BLaER1 (cell line): ENCODE data around the gene RIN1.

Experiments used
- H3K27ac ChIP-seq: shearing (Covaris generic); formaldehyde crosslinking; 2 replicates; pipeline ENCODE4 v1.8.1; 2022
- H3K27me3 ChIP-seq: shearing (Covaris generic); formaldehyde crosslinking; 2 replicates; pipeline ENCODE4 v1.8.1; 2022
- H3K36me3 ChIP-seq: shearing (Covaris generic); formaldehyde crosslinking; 2 replicates; pipeline ENCODE4 v1.8.1; 2022
- H3K4me1 ChIP-seq: shearing (Covaris generic); formaldehyde crosslinking; 2 replicates; pipeline ENCODE4 v1.8.1; 2022
- H3K4me2 ChIP-seq: shearing (Covaris generic); formaldehyde crosslinking; 2 replicates; pipeline ENCODE4 v1.8.1; 2022
- H3K4me3 ChIP-seq: shearing (Covaris generic); formaldehyde crosslinking; 2 replicates; pipeline ENCODE4 v1.8.1; 2022
- H3K9ac ChIP-seq: shearing (Covaris generic); formaldehyde crosslinking; 2 replicates; pipeline ENCODE4 v1.8.1; 2022
- H3K9me3 ChIP-seq: shearing (Covaris generic); formaldehyde crosslinking; 2 replicates; pipeline ENCODE4 v1.8.1; 2022
- H4K20me1 ChIP-seq: shearing (Covaris generic); formaldehyde crosslinking; 2 replicates; pipeline ENCODE4 v1.8.1; 2022
- Cebpa-rat ChIP-seq: shearing (Covaris generic); IDR thresholded peaks from 2 replicates; pipeline ENCODE4 v1.8.1; 2022

RIN1 gene

GRCh38 chr11:66343176-66343575 lies 6.9 kb upstream of the RIN1 start:
- peaks cover 19% of the 10 kb centered on the region for H4K20me1 ChIP-seq
- no peak for TF ChIP-seq Cebpa-rat
- H3K4me3 ChIP-seq = no peak overlapping the region
- H3K4me2 ChIP-seq = peak overlapping the region; percentile 99; the same call in 1 of the 2 replicates
- H3K9ac ChIP-seq = 0 out of 2 replicates have a peak overlapping the region, but pooled peaks have one; percentile 4
- no peaks in the 10 kb centered on the region for H3K9me3 ChIP-seq
- H3K27ac ChIP-seq = no peak overlapping the region
- H3K36me3 ChIP-seq = peaks cover 54% of the 10 kb centered on the region
- H3K4me1 ChIP-seq = peaks cover 50% of the 10 kb centered on the region
- no peaks in the 10 kb centered on the region for H3K27me3 ChIP-seq

DNA sequence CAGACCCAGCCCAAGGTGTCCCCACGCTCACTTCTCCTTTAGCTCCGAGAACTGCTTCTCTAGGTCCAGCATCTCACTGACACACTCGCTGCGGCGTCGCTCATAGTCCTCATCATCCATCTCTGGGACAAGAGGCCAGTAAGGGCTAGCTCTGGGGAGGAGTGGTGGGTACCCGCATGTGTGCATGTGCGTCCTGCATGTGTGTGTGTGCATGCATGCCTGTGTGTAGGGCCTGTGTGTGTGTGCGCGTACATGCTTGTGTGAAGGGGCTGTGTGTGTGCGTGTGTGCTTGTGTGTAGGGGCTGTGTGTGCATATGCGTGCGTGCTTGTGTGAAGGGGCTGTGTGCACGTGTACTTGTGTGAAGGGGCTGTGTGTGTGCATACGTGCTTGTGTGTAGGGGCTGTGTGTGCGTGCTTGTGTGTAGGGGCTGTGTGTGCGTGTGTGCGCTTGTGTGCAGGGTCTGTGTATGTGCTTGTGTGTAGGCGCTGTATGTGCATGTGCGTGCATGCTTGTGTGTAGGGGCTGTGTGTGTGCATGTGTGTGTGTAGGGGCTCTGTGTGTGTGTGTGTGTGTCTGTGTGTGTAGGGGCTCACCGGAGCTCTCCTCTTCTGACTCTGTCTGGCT lies 5.4 kb upstream of the RIN1 start:
- peaks cover 58% of the 10 kb centered on the region for H3K4me1 ChIP-seq
- H3K9ac ChIP-seq = no peak overlapping the region
- peaks cover 66% of the 10 kb centered on the region for H3K36me3 ChIP-seq
- H3K9me3 ChIP-seq = no peaks in the 10 kb centered on the region
- no peaks in the 10 kb centered on the region for H3K27me3 ChIP-seq
- no peak overlapping the region for H3K27ac ChIP-seq
- peaks cover 19% of the 10 kb centered on the region for H4K20me1 ChIP-seq
- no peak overlapping the region for H3K4me3 ChIP-seq
- no peak overlapping the region for H3K4me2 ChIP-seq
- no peak for TF ChIP-seq Cebpa-rat

DNA sequence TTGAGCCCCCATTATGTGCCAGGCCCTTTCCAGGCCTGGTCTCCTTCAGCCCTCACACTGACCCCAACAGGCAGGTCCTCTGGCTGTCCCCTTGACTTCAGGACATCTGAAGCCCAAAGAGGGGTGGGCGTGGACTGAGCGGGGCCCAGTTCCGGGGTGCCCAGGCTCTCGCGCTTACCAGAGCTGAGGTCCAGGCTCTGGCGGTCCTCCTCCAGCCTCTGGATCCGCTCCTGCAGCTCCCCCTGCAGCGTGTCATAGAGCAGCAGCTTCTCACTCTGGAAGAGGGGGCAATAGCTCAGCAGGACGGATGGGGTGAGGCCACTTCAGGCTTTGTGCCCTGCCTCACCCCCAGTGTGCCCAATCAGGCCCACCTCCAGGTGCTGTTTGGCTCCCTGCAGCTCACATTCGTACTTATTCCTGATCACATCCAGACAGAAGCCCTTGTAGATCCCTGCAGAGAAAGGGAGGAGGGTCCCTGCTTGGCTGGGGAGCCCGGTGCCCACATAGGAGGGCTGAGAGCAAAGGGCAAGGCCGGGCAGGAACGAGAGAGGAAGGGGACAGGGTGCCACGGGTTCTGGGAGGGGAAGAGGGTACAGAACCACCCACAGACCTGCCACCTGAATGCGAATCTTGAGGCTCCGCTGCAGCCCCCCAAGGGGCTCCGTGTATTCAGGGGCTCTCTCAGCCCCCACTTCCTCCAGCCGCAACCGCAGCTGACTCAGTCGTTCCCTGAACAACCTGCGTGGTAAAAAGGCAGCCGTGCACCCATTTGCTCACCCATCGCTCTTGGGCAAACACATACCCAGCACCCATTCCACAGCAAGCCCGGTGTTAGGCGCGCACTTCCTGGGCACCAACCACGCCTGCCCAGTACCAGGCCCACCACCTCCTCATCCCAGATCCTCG lies 4.6 kb upstream of the RIN1 start:
- H3K4me3 ChIP-seq = no peak overlapping the region
- peaks cover 66% of the 10 kb centered on the region for H3K36me3 ChIP-seq
- no peak for TF ChIP-seq Cebpa-rat
- H3K27me3 ChIP-seq = no peaks in the 10 kb centered on the region
- peaks cover 58% of the 10 kb centered on the region for H3K4me1 ChIP-seq
- no peaks in the 10 kb centered on the region for H3K9me3 ChIP-seq
- no peak overlapping the region for H3K27ac ChIP-seq
- no peak overlapping the region for H3K9ac ChIP-seq
- no peak overlapping the region for H3K4me2 ChIP-seq
- H4K20me1 ChIP-seq = peaks cover 19% of the 10 kb centered on the region

DNA sequence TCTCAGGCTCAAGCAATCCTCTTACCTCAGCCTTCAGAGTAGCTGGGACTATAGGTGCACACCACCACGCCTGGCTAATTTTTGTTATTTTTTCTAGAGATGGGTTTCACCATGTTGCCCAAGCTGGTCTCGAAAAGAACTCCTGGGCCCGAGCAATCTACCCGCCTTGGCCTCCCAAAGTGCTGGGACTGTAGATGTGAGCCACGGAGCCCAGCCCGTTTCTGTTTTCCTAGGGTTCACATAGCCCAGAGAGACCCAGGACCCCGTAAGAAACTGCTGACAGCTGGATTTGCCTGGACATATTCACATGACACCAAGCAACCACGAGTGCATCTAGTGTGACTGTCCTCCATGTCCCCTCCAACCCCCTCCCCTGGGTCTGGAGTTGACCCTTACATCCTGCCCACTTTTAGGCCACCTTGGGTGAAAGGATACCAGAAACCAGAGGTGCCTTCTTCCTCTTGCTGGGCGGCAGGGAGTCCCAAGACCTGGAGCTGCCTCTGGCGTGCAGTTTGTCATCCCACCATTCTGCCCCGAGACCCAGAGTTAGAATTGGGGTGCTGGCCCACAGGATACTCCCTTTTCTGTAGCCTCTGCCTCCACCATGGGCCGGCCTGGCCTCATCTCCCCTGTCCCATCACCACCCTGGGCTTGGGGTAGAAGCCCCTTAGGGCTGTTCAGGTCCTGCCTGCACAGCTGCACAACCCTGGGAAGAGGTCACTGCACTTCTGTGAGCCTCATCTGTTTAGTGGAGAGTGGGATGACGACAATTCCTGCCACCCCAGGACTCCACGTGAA lies 3.7 kb upstream of the RIN1 start:
- Histone ChIP-seq H3K27me3 (no peaks in the 10 kb centered on the region), H4K20me1 (peaks cover 19% of the 10 kb centered on the region), H3K36me3 (peaks cover 66% of the 10 kb centered on the region), H3K27ac (no peak overlapping the region), H3K4me3 (no peak overlapping the region), H3K4me2 (no peak overlapping the region), H3K9me3 (no peaks in the 10 kb centered on the region), H3K9ac (no peak overlapping the region), H3K4me1 (peaks cover 59% of the 10 kb centered on the region)
- TF ChIP-seq Cebpa-rat = no peak

GRCh38 chr11:66339162-66339675 lies 3.0 kb upstream of the RIN1 start:
- TF ChIP-seq Cebpa-rat = no peak
- H3K9me3 ChIP-seq = no peaks in the 10 kb centered on the region
- H3K27me3 ChIP-seq = no peaks in the 10 kb centered on the region
- H3K4me2 ChIP-seq = no peak overlapping the region; the same call in 1 of the 2 replicates
- H3K4me3 ChIP-seq = no peak overlapping the region
- peaks cover 15% of the 10 kb centered on the region for H4K20me1 ChIP-seq
- H3K27ac ChIP-seq = no peak overlapping the region
- peak overlapping the region; percentile 28; the same call in 1 of the 2 replicates for H3K9ac ChIP-seq
- peaks cover 66% of the 10 kb centered on the region for H3K36me3 ChIP-seq
- H3K4me1 ChIP-seq = peaks cover 64% of the 10 kb centered on the region

DNA sequence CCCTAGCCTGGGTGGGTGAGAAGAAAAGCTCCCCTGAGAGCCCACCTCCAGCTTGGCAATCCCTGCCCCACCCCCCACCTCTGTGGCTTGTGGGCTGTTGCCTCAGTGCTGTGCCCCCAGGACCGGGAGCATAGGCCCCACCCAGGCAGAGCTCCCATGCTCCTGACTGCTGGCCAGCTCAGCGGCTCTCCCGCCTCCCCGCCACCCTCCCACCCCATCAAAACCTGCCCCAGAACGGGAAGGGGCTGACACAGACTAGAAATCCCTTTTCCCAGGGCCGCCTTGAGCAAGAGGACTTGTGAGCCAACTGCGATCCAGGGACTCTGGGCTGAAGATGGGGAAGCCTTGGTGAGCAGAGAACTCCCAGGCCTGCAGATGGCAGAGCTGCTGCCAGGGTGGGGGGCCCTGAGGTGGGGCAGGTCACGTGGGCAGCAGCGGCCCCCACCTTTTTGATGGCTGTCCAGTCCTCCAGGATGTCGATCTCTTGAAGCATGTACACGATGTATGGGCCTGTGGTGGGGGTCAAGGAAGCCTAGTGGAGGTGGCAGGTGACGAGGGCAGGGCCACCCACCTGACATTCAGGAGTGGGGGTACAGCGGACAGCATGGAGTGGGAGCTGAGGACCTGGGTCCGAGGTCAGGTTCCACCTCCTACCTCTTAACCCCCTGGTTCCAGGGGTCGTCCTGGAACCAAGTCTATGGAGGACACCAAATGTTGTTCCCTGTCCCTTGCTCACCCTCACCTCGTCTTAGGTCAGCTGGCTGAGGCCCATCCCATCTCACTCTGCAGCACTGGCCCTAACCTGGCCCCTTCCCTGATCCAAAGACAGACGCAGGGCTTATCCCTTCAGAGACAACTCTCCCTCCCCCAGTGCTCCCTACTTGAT lies 2.3 kb upstream of the RIN1 start:
- peak overlapping the region; percentile 77 for H3K27ac ChIP-seq
- peaks cover 64% of the 10 kb centered on the region for H3K4me1 ChIP-seq
- H3K9me3 ChIP-seq = no peaks in the 10 kb centered on the region
- H4K20me1 ChIP-seq = peaks cover 8% of the 10 kb centered on the region; the same call in 1 of the 2 replicates
- H3K4me3 ChIP-seq = no peak overlapping the region
- no peaks in the 10 kb centered on the region for H3K27me3 ChIP-seq
- no peak for TF ChIP-seq Cebpa-rat
- peak overlapping the region; percentile 28; the same call in 1 of the 2 replicates for H3K9ac ChIP-seq
- peaks cover 64% of the 10 kb centered on the region for H3K36me3 ChIP-seq
- peak overlapping the region; percentile 97 for H3K4me2 ChIP-seq

GRCh38 chr11:66337103-66337899 lies 1.1 kb upstream of the RIN1 start:
- Histone ChIP-seq H3K4me2 (peak overlapping the region; percentile 97), H4K20me1 (no peaks in the 10 kb centered on the region), H3K9me3 (no peaks in the 10 kb centered on the region), H3K9ac (peak overlapping the region; percentile 28; the same call in 1 of the 2 replicates), H3K4me3 (no peak overlapping the region), H3K27me3 (no peaks in the 10 kb centered on the region), H3K4me1 (peaks cover 69% of the 10 kb centered on the region), H3K36me3 (peaks cover 52% of the 10 kb centered on the region), H3K27ac (peak overlapping the region; percentile 77)
- no peak for TF ChIP-seq Cebpa-rat

DNA sequence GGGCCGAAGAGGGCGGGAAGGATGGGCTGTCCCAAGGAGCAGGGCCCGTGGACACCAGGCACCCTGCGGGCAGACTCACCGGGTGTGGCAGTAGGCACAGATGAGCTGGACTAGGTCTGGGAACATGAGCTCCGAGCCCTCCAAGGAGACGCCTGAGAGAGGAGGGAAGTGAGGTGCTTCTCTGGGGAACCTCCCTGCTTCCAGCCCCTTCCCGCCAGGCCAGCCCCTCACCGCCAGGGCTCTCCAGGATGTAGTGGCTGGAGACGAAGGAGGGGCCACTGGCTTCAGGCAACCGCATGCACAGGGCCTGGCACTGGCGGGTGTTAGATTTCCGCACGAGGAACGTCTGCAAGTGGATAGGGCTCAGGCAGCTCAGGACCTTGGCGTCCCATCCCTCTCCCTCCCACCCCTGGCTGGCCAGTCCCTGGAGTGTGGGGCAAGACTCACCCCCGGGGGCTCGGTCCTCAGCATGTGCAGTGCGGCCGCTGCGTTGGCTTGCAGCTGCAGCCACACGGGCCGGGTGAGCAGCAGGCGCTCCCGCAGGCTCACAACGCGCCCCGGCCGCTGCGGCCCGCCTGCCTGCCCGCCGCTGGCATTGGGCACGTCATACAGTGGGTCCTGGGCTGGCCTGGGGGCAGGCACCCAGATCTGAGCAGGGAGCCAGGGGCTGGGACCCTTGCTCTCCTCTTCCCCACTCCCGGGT lies 552 bp downstream of the RIN1 start:
- Histone ChIP-seq H3K9ac (peak overlapping the region; percentile 67), H3K36me3 (peaks cover 36% of the 10 kb centered on the region), H3K4me2 (peak overlapping the region; percentile 97), H3K27ac (peak overlapping the region; percentile 77), H3K4me3 (peak overlapping the region; percentile 62), H3K27me3 (no peaks in the 10 kb centered on the region), H3K9me3 (no peaks in the 10 kb centered on the region), H4K20me1 (no peaks in the 10 kb centered on the region), H3K4me1 (peaks cover 79% of the 10 kb centered on the region)
- no peak; the same call in 1 of the 2 replicates for TF ChIP-seq Cebpa-rat
